GM18951 (cell line): ENCODE measurements around the gene LGI4.
"Not testable (repeated sequence)": the region's sequence is repeated elsewhere in the genome, so short reads cannot be mapped to it uniquely, and the experiment has no call there.

Experiments used
- POLR2A ChIP-seq: IDR thresholded peaks from 4 replicates; pipeline ENCODE4 v1.6.1; 2011; ENCODE audit warnings: mild to moderate bottlenecking; ENCODE audit not compliant: insufficient read length, insufficient read depth; ENCODE audit errors: extremely low read depth
- in situ Hi-C: fragments of 300-500 bp; cut with MboI; formaldehyde crosslinking; loops from one replicate; pipeline ENCODE4 v1.12.0; 2022; ENCODE audit warnings: low sequenced_read_pairs, mixed read lengths, inconsistent platforms; ENCODE audit not compliant: unreplicated experiment

Gene LGI4

DNA sequence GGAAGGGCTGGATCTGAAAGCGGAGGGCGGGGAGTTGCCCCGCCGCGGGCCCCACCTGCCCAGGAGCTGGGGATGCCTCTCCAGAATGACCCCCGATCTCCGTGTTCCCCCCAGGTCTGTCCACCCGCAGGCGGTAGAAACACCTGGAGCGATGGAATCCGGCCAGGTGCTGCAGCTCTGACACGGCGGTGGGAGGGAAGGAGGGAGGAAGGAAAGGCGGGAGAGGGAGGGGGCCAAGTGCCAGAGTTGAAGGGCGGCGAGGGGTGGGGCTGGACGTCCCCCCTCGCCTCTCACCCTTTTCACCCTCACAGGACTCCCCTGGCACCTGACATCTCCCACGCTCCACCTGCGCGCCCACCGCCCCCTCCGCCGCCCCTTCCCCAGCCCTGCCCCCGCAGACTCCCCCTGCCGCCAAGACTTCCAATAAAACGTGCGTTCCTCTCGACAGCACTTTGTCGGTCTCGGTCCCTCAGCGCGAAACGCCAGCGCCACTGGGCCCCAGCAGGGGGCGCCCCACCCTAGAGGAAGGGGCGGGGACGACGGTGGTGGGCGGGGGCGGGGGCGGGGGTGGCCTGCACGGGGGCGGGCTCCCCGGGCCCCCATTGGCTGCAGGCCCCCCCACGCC is 7.9 kb upstream of the LGI4 start:
- no peak for TF ChIP-seq POLR2A
- in situ Hi-C loops = no loop called here

DNA sequence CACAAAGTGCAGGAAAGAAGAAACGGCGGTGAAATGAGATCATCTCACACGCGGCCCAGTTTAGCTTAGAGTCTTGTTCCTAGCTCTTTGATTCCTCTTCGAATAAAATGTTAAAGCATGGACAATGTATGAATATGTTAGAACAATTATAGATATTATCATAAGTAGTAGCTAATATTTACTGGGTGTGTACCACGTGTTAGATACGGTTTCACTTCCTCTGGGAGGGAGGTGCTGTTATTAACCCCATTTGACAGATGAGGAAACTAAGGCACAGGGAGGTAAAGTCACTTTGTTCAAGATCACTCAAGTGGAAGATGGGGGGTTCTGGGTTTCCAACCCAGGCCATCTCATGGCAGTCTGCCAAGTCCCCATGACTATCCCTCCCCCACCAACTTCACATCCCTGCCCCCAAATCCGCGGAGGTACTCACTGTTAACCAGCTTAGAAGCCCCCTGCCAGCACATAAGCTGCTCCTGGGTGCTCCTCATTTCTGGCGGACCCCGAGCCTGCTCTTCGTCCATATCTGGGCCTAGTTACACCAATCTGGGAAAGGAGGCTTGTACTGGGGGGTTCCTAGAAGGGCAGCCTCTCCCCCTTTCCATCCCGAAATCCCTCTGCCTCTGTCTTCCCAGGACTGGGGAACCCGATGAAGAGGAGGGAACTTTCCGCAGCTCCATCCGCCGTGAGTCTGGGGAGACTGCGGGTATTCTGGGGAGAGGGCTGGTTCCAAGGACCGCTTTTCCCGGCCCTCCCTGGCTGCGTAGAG is 7.2 kb upstream of the LGI4 start:
- TF ChIP-seq POLR2A = no peak
- in situ Hi-C loops = no loop called here

DNA sequence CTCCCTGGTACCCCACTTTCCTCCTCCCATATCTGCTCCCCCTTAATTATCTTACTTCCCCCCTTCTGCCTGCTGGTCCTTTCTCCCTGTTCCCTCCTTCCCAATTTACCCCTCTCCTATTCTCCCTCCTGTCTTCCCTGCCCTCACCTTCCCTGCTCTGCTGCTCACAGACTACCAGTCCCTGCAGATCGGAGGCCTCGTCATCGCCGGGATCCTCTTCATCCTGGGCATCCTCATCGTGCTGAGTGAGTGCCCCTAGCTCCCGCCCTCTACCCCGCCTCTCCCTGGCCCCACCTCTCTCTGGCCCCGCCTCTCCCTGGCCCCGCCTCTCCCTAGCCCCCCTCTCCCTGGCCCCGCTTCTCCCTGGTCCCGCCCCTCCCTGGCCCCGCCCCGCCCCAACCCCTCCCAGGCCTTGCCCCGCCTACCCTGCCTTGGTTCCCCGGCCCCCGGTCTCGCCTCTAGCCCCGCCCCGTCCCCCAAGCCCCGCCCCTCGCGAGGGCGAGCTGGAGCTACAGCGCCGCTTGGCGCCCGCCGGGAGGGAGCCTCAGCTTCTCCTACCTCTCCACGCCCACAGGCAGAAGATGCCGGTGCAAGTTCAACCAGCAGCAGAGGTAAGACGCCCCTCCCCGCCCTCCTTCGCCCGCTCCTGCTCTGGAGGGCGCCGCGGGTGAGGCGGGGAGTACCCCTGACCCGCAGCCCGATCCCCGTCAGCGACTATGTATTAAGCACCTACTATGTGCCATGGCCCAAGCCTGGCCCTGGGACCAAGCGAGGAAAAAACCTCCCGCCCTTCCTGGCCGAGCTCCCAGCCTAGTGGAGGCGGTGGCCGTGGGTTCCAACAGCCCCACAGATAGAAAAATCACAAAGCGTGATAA is 6.3 kb upstream of the LGI4 start:
- no peak for TF ChIP-seq POLR2A
- in situ Hi-C loops = no loop called here

DNA sequence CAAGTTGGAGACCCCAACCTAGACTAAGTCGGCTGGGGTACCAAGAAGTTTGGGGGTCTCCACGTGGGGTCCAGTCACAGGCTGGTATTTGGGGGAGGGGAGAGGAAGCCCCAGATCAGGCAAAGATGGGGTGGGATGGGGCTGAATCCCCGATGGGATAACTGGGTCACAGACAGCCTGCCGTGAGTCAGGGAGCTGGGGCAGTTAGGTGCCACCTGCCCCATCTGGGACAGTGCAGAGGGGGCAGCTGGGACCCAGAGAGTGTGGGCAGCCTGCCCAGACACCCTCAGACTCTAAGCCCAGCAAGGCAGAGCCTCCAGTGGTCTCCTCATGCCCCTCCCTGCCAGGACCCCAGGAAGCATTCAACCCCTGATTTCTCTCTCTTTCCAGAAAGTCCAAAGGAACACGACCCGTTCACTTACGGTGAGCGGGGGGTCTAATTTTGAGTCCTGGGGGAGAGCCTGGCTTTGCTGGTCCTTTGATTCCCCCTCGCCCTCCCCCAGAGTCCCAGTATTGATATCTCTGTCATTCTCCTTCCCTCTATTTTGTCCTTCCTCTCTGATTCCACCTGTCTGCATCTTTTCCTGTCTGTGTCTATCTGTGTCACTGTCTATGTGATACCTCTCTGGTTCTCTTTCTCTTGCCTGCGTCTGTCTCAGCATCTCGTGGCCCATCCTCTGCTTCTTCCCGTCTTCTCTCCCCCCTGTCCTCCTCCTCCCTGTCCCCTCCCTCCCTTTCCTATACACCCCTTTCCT is 5.5 kb upstream of the LGI4 start:
- TF ChIP-seq POLR2A = no peak
- in situ Hi-C loops = no loop called here

DNA sequence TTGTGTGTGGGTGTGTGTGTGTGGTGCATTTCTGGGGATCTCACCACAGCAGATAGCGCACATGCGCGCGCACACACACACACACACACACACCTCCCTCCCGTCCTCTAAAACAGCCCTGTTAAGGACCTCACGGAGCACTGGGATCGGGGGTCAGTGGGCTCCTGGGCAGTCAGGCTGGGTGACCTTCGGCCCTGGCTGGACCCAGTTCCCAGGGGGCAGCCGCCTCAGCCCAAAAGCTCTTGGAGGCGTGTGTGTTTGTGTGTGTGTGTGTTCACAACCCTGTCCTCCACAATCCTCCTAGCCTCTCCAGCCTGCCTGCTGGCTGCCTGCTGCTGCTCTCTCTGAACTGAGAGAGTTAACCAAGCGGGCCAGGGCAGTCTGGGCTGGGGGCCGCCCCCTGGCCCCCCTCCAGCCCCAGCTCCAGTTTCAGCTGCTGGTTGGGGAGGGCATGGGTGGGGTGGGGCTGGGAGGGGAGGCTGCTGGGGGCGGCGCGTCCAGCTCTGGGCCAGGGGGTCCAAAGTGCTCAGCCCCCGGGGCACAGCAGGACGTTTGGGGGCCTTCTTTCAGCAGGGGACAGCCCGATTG is 3.5 kb upstream of the LGI4 start, which contains the start of gene FXYD1:
TSS of gene FXYD1 (plus strand) at position 520 of the 588 bp plus-strand sequence. CDS start 1,256 bp downstream, outside the sequence.
- in situ Hi-C loops = no loop called here
- no peak for TF ChIP-seq POLR2A

DNA sequence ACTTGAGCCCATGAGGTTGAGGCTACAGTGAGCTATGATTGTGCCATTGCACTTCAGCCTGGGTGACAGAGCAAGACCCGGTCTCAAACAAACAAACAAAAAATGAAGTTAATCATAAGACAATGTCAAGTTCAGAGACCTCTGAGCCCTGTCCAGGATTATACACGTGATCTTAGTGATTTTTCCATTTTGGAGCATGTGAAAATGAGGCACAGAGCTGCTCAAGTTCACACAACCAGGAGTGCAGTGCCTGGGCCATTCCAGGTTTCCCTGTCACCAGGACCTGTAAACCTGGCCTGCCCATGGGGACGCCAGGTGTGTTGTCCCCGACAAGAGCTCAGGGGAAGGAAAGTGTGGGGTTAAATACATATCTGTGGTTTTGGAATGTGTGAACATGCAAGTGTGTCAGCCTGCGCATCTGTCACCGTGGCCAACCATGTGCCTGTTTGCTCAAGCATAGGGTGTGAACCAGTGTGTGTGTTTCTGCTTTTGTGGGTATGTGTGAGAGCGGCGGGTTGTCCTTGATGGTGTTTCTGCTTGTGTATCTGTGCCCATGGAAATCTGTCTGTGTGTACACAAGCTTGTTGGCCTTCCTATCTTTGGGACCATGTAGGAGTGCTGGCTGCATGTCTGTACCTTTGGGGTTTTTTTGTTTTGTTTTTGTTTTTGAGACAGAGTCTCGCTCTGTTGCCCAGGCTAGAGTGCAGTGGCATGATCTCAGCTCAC is 2.3 kb upstream of the LGI4 start:
- in situ Hi-C loops = no loop called here
- no peak for TF ChIP-seq POLR2A

DNA sequence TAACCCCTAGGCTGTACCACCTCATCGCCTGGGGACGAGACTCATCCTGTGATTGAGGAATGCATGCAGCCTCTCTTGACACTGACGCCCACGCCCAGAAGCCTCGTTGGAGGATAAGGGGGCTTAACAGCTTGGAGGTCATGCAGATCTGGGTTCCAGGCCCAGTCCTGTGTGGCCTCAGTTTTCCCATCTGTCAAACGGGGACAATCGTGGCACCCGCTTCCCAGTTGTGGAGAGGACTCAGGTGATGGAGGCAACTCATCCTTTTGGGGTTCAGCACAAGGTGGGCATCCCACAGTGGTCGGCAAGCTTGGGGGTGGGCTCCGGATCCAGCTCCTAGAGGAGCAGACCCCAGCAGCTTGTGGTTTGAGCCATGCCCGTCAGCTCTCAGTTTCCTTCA is 1.4 kb upstream of the LGI4 start:
- in situ Hi-C loops = no loop called here
- TF ChIP-seq POLR2A = no peak

DNA sequence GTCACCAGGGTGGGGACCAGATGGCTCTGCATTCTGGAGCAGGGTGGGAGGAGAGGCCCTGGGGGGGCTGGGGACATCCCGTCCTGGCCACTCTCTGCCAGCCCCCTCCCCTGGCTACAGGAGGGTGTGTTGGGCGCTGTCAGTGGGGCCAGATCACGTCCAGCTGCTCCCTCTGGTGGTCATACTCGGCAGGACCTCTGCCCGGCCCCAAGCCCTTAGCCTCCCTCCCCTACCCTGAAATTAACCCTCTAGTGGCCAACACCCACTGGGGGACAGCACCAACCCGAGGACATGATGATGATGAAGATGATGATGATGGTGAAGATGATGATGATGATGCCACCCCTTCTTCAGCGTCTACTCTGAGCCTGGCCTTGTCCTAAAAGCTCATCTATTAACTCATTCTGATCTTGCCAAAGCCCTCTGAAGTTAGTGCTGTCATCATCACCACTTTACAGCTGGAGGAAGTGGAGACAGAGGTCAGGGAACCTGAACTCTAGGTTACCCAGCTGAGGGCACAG is 590 bp upstream of the LGI4 start:
- TF ChIP-seq POLR2A = no peak
- in situ Hi-C loops = no loop called here

DNA sequence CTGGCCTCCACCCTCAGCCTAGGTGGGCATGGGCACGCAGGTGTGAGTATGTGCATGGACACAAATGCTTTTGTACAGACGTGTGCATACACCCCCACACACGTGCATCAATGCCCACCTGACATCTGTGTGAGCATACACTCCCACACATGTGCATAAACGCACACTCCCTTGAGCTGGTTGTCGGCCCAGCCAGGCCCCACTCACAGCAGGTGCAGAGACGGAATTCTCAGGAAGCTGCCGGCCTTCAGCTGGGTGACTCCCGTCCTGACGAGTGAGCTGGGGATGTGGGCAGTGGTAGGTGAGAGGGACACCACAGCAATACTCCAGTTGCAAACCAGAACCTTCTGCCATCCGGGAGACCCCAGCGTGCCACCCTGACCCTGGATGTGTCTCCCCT is 1.0 kb downstream of the LGI4 start:
- in situ Hi-C loops = no loop called here
- TF ChIP-seq POLR2A = no peak

DNA sequence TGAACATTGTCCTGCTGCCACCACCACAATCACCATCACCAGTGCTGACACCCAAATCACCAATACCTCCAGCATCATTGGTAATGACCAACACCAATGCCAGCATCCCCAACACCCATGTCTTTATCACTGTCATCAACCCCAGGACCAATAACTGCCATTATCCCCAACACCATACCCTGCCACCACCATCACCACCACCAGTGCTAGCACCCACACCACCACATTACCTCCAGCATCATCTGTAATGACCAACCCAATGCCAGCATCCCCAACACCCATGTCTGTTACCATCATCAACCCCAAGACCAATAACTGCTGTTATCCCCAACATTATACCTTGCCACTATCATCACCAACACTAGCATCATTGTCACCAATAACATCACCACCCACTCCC is 2.6 kb downstream of the LGI4 start:
- TF ChIP-seq POLR2A = no peak
- in situ Hi-C loops = no loop called here

DNA sequence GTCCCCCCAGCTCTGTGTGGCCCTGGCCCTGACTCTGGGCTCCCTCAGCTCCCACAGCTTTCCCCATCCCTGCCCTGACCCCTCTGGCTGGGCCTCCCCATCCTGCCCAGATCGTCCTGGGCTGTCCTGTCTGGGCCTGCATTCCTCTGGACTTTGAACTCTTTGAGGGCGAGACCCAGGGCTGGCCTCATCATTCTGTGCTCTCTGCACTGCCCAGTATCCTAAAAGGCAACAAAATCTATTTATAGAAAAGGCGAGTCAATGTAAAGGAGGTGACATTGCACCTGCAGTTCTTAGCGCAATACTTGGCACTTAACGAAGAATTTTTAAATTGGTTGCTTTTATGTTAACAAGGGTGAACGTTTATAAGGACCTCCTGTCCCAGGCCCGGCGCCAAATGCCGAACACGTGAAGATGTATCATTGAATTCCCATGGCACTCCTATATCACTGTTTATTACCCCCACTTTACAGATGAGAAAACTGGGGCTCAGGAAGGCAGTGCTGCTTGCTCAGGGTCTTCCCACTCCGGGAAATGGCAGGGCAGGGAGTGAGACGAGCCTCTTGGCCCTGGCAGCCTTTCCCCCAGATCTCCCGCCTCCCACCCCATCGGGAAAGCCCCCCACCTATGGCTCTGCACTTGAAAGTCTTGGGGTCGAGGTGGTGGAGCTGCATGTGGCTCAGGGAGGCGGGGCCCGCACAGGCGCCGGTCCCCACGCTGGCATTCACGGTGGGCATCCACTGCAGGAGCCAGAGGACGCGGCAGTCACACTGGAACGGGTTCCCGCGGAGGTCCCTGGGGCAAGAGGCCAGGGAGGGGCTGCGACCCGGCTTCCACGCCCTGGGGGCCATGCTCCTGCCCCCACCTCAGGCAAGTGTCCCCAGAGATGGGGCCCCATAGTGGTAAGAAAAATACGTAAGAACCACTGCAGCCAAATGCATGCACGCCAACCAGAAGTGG is 3.8 kb downstream of the LGI4 start:
- TF ChIP-seq POLR2A = no peak
- in situ Hi-C loops = no loop called here

DNA sequence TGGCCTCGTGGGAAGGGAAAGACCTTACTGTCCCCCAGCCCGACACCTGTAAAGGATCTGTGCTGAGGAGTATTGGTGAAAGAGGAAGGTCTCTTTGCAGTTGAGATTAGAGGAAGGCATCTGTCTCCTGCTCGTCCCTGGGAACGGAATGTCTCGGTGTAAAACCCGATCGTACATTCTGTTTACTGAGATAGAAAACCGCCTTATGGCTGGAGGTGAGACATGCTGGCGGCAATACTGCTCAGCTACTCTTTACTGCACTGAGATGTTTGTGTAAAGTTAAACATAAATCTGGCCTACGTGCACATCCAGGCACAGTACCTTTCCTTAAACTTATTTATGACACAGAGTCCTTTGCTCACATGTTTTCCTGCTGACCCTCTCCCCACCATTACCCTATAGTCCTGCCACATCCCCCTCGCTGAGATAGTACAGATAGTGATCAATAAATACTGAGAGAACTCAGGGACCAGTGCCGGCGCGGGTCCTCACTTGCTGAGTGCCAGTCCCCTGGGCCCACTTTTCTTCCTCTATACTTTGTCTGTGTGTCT is 5.1 kb downstream of the LGI4 start:
- in situ Hi-C loops = not testable (repeated sequence)
